Uterus (tissue), 4 donors: ENCODE data around the gene CCSER1. TPM values are rescaled to one million over a fixed set of nuclear protein-coding genes. Genes with fewer than 3 reads are reported as not detected.
A peak's percentile ranks its signal among the peaks of the same experiment; 100 is the strongest.

ENCODE experiments used
- DNase-seq, 2 donors: peaks; one replicate each; pipeline ENCODE4 v3.0.0-alpha.2; 2019 to 2020
- H3K27ac ChIP-seq, 2 donors: fragments of 200-600 bp; sonication (generic); 1 replicate in 1 of 2; 2 replicates in 1 of 2; pipeline ENCODE4 v1.5.1; 2016 to 2018
- H3K27me3 ChIP-seq, 2 donors: fragments of 200-600 bp; sonication (generic); one replicate each; pipeline ENCODE4 v1.5.1; 2018 to 2019; ENCODE audit warnings: control low read depth in 1 of 2
- H3K36me3 ChIP-seq, 2 donors: fragments of 200-600 bp; sonication (generic); one replicate each; pipeline ENCODE4 v1.5.1; 2019; ENCODE audit warnings: control low read depth in 1 of 2
- H3K4me1 ChIP-seq, 2 donors: fragments of 200-600 bp; sonication (generic); one replicate each; pipeline ENCODE4 v1.5.1; 2018 to 2019; ENCODE audit warnings: control low read depth in 1 of 2
- H3K4me3 ChIP-seq, 2 donors: fragments of 200-600 bp; sonication (generic); 1 replicate in 1 of 2; 2 replicates in 1 of 2; pipeline ENCODE4 v1.5.1; 2018 to 2019; ENCODE audit warnings: mild to moderate bottlenecking in 1 of 2
- H3K9me3 ChIP-seq, 2 donors: fragments of 200-600 bp; sonication (generic); one replicate each; pipeline ENCODE4 v1.5.1; 2019; ENCODE audit warnings: control low read depth in 1 of 2
- CTCF ChIP-seq, 4 experiments: fragments of 200-600 bp in 2 of 4; fragments of 450-650 bp in 2 of 4; sonication (generic) in 2 of 4; IDR thresholded peaks; one replicate each; pipeline ENCODE4 v1.5.1; 2016 to 2019; ENCODE audit warnings: antibody characterized with exemption in 4 of 4, mild to moderate bottlenecking in 2 of 4, moderate library complexity in 1 of 4
- POLR2A ChIP-seq, 2 donors: fragments of 450-650 bp; IDR thresholded peaks; one replicate each; pipeline ENCODE4 v1.6.1; 2016; ENCODE audit warnings: antibody characterized with exemption in 2 of 2, mild to moderate bottlenecking in 1 of 2, moderate library complexity in 1 of 2
- intact Hi-C: fragments of 100-400 bp; cut with DNase I; formaldehyde crosslinking; loops from one replicate; pipeline ENCODE4 v1.15.1; 2023; ENCODE audit warnings: low total_unique reads
- total RNA-seq, 4 donors: library from RNA; depleted of rRNA in 3 of 4; stranded (reverse); fragments of >200 nt in 3 of 4; gene quantifications; one replicate each; pipeline versions ENCODE4 v1.1.0 to v1.2.4, GENCODE V29; 2014 to 2023
- donor health status: DM: yes; HTN: yes; CAD: no.

CCSER1 gene
- total RNA-seq, 4 donors from 2014 or later: 2.8 to 54.7 (median 11.9) TPM

- H3K9me3 ChIP-seq: no peaks in the 10 kb centered on the region
- no peaks in the 10 kb centered on the region for H3K27me3 ChIP-seq
- no peaks in the 10 kb centered on the region for H3K4me1 ChIP-seq
- H3K4me3 ChIP-seq: peak overlapping the region; percentile 54 to 75
- DNase-seq: no peak
- H3K36me3 ChIP-seq: no peaks in the 10 kb centered on the region
- intact Hi-C loops: no loop called here
- TF ChIP-seq CTCF (IDR thresholded peaks at IDR 0.05): no peak
- TF ChIP-seq POLR2A (IDR thresholded peaks at IDR 0.05): no peak
- peak overlapping the region; percentile 72 to 79 for H3K27ac ChIP-seq
These were observed 389 bp upstream of the CCSER1 start for GRCh38 chr4:90126805-90127204.

- peak in 1 of 2 donors; percentile 16 for DNase-seq
- Histone ChIP-seq H3K27ac (peak overlapping the region; percentile 72 to 79), H3K9me3 (no peaks in the 10 kb centered on the region), H3K4me3 (peak overlapping the region; percentile 54 to 75), H3K4me1 (no peaks in the 10 kb centered on the region), H3K36me3 (no peaks in the 10 kb centered on the region), H3K27me3 (no peaks in the 10 kb centered on the region)
- intact Hi-C loops: no loop called here
- TF ChIP-seq CTCF (IDR thresholded peaks at IDR 0.05) (no peak), POLR2A (IDR thresholded peaks at IDR 0.05) (no peak)
These were observed 632 bp downstream of the CCSER1 start for GRCh38 chr4:90127706-90128345.

GRCh38 chr4:90128961-90129495, 1.8 kb downstream of the CCSER1 start:
- H3K4me3 ChIP-seq: peak overlapping the region; percentile 54 to 75
- no peaks in the 10 kb centered on the region for H3K36me3 ChIP-seq
- H3K9me3 ChIP-seq: no peaks in the 10 kb centered on the region
- intact Hi-C loops: no loop called here
- DNase-seq: no peak
- no peaks in the 10 kb centered on the region for H3K4me1 ChIP-seq
- no peak overlapping the region for H3K27ac ChIP-seq
- no peaks in the 10 kb centered on the region for H3K27me3 ChIP-seq
- TF ChIP-seq CTCF (IDR thresholded peaks at IDR 0.05) (no peak), POLR2A (IDR thresholded peaks at IDR 0.05) (no peak)

- no peak for DNase-seq
- no peaks in the 10 kb centered on the region for H3K4me1 ChIP-seq
- H3K27ac ChIP-seq: no peak overlapping the region
- intact Hi-C loops: no loop called here
- TF ChIP-seq CTCF (IDR thresholded peaks at IDR 0.05) (no peak), POLR2A (IDR thresholded peaks at IDR 0.05) (no peak)
- H3K9me3 ChIP-seq: no peaks in the 10 kb centered on the region
- no peaks in the 10 kb centered on the region for H3K27me3 ChIP-seq
- no peaks in the 10 kb centered on the region for H3K36me3 ChIP-seq
- H3K4me3 ChIP-seq: no peak overlapping the region
These were observed 2.9 kb downstream of the CCSER1 start for GRCh38 chr4:90130076-90130475.

- TF ChIP-seq CTCF (IDR thresholded peaks at IDR 0.05) (no peak), POLR2A (IDR thresholded peaks at IDR 0.05) (no peak)
- Histone ChIP-seq H3K27me3 (no peaks in the 10 kb centered on the region), H3K4me3 (no peak overlapping the region), H3K27ac (no peak overlapping the region), H3K9me3 (no peaks in the 10 kb centered on the region), H3K36me3 (no peaks in the 10 kb centered on the region), H3K4me1 (no peaks in the 10 kb centered on the region)
- no peak for DNase-seq
- intact Hi-C loops: no loop called here
These were observed 10.4 kb downstream of the CCSER1 start for GRCh38 chr4:90137555-90137954.
